ENCODE data around the gene IL25. TPM values are rescaled to one million over a fixed set of nuclear protein-coding genes. Genes with fewer than 3 reads are reported as not detected.
A peak's percentile ranks its signal among the peaks of the same experiment; 100 is the strongest.

Gene IL25
- total RNA-seq (2021; fragmentation: NEBNext Ultra II Directional; extraction: Animal tissue kit (Norgen Biotek cat#: 25700)) (not detected in 2 replicates), polyA plus RNA-seq (2011; rRNA removed) (not detected in 2 replicates), polyA minus RNA-seq (2011; rRNA and poly(A)+ RNA removed) (not detected in 2 replicates)
- not detected for polyA plus RNA-seq (2011; cell fraction: cytosol; rRNA removed)
- polyA plus RNA-seq (2011; cell fraction: nucleus; rRNA removed), result not detected
- polyA plus RNA-seq (2012, experiment 1 of 2), result not detected in 4 replicates
- not detected for polyA plus RNA-seq (2012, experiment 2 of 2)
- 0.04 TPM for polyA plus RNA-seq (2013, experiment 1 of 2)
- not detected for polyA plus RNA-seq (2013, experiment 2 of 2)
- not detected for polyA minus RNA-seq (2011; cell fraction: cytosol; rRNA and poly(A)+ RNA removed)
- polyA minus RNA-seq (2011; cell fraction: nucleus; rRNA and poly(A)+ RNA removed), result not detected
- long read RNA-seq, experiment 1, result 0 reads
- long read RNA-seq, experiment 2, result 0 reads

DNA sequence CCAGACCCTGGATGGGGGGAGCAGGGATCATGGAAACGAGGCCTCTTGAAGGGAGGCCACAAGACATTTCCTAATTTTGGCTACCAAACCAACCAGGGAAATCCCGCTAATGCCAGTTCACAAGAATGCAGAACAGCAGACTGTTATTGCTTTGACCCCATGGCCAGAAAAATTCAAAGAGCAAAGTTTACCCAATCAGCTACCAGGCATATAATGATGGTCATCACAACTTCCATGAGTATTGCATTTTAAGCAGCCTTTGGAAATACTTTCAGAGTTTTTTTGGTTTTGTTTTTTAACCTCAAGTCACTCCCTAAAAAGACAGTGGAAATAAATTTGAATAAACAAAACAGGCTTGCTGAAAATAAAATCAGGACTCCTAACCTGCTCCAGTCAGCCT is at the start of gene IL25:
TSS of gene IL25 (plus strand) at position 301 of the 400 bp plus-strand sequence.
- no peak within 1 kb of the TSS for H3K18ac ChIP-seq (ENCODE audit: extremely low read depth, low read length)
- H3K4me3 ChIP-seq (ENCODE audit: extremely low read depth in 1 of 4, insufficient read depth in 2 of 4, low read depth in 3 of 4, low read length in 4 of 4), result no peak within 1 kb of the TSS
- no peak within 1 kb of the TSS for H2AFZ ChIP-seq (ENCODE audit: low read length)
- H3K4me2 ChIP-seq (ENCODE audit: insufficient read depth in 1 of 2, low read depth in 2 of 2, low read length in 2 of 2), result no peak within 1 kb of the TSS
- no peak within 1 kb of the TSS for H3K23ac ChIP-seq (ENCODE audit: insufficient read length)
- TF ChIP-seq BRCA1 (IDR thresholded peaks at IDR 0.05; ENCODE audit: low read depth, low read length) (no peak), CBX5 (IDR thresholded peaks at IDR 0.05; ENCODE audit: low read depth, low read length) (no peak), ZNF274 (IDR thresholded peaks at IDR 0.05; ENCODE audit: borderline replicate concordance, extremely low read depth, low read length) (no peak), NRF1 (IDR thresholded peaks at IDR 0.05; ENCODE audit: low read depth, low read length) (no peak)
- no peak within 1 kb of the TSS for H3K14ac ChIP-seq (ENCODE audit: insufficient read length)
- no peak within 1 kb of the TSS for H4K8ac ChIP-seq (ENCODE audit: extremely low read depth, insufficient read depth, low read length)
- no peaks in the 10 kb centered on the region for H3K79me2 ChIP-seq (ENCODE audit: control insufficient read depth in 1 of 2, insufficient read depth in 2 of 2, low read length in 2 of 2)
- WGBS, 2 experiments (ENCODE audit: extremely low coverage in 1 of 2, insufficient coverage in 1 of 2, insufficient read length in 1 of 2, insufficient replicate concordance in 2 of 2, low coverage in 1 of 2, low lambda C conversion rate in 2 of 2, missing lambda C conversion rate in 1 of 2), result 80% methylated on average over 2 of the region's 2 CpGs; no CpG with 5 or more reads in 1 of the 2 experiments
- FAIRE-seq (no peak), DNase-seq (ENCODE audit: low read depth in 1 of 2, low spot score in 2 of 2) (no peak)
- H3K27ac ChIP-seq (ENCODE audit: low read depth, low read length), result no peak within 1 kb of the TSS
- peaks cover 0 to 10% (median 3%) of the 10 kb centered on the region in 4 experiments; a peak in 3 of 7 replicates for H3K4me1 ChIP-seq (replicated peaks in 1 of 4; ENCODE audit: control insufficient read depth in 3 of 4, insufficient read depth in 4 of 4, low read length in 3 of 4)
- H2AK5ac ChIP-seq (ENCODE audit: low read depth, low read length), result no peak within 1 kb of the TSS
- H2BK120ac ChIP-seq (replicated peaks; ENCODE audit: low read depth, low read length), result no peak within 1 kb of the TSS
- no peaks in the 10 kb centered on the region for H3K23me2 ChIP-seq (ENCODE audit: low read depth, low read length)
- H3K9ac ChIP-seq (replicated peaks in 1 of 4; ENCODE audit: extremely low read depth in 1 of 4, low read depth in 3 of 4, low read length in 3 of 4), result no peak within 1 kb of the TSS
- H3K4ac ChIP-seq (replicated peaks; ENCODE audit: insufficient read length, low read depth, low read length), result no peak within 1 kb of the TSS
- no peaks in the 10 kb centered on the region for H4K20me1 ChIP-seq (replicated peaks in 1 of 2; ENCODE audit: control insufficient read depth in 1 of 2, insufficient read depth in 2 of 2, low read length in 2 of 2)
- no peaks in the 10 kb centered on the region for H3K36me3 ChIP-seq (ENCODE audit: control insufficient read depth in 2 of 4, insufficient read depth in 4 of 4, low read length in 3 of 4)
- CTCF ChIA-PET (ENCODE audit: partially characterized antibody), result interaction anchor here (0.6 to 15.0 kb wide), 2 partner anchors 11 to 78 kb away, joined by 4 to 333 read pairs; partner anchors contain the start of genes EFS and SLC22A17
- peaks cover 0 to 21% (median 13%) of the 10 kb centered on the region in 4 experiments; a peak in 6 of 7 replicates for H3K27me3 ChIP-seq (replicated peaks in 1 of 4; ENCODE audit: control insufficient read depth in 3 of 4, extremely low read depth in 1 of 4, insufficient read depth in 3 of 4, low read length in 3 of 4)
- no peak within 1 kb of the TSS for H2BK15ac ChIP-seq (ENCODE audit: low read length)
- no peaks in the 10 kb centered on the region for H3K79me1 ChIP-seq (ENCODE audit: low read depth, low read length)
- H2BK12ac ChIP-seq (ENCODE audit: low read depth, low read length), result 0 out of 2 replicates have a peak within 1 kb of the TSS, but pooled peaks have one; percentile 23
- no peak within 1 kb of the TSS for H2BK20ac ChIP-seq (ENCODE audit: low read length)
- no peak within 1 kb of the TSS for H3K56ac ChIP-seq (replicated peaks; ENCODE audit: insufficient read length, low read depth, low read length)
- POLR2A ChIA-PET (ENCODE audit: partially characterized antibody), result interaction anchor here (1.2 kb wide), 1 partner anchor 10 kb away, joined by 3 read pairs; no protein-coding TSS in a partner anchor
- H4K5ac ChIP-seq (ENCODE audit: insufficient read length, low read depth, low read length), result no peak within 1 kb of the TSS
- H3K9me3 ChIP-seq (ENCODE audit: insufficient read depth in 2 of 2, low read depth in 1 of 2, low read length in 1 of 2), result no peaks in the 10 kb centered on the region
- no peak within 1 kb of the TSS for H4K91ac ChIP-seq (replicated peaks; ENCODE audit: insufficient read length, low read length)
- H2BK5ac ChIP-seq (ENCODE audit: low read depth, low read length), result no peak within 1 kb of the TSS

Measured in H1 (cell line).